ENCODE measurements around the gene RABL2A. TPM values are rescaled to one million over a fixed set of nuclear protein-coding genes. Genes with fewer than 3 reads are reported as not detected.
"Not testable (repeated sequence)": the region's sequence is repeated elsewhere in the genome, so short reads cannot be mapped to it uniquely, and the experiment has no call there.

The RABL2A gene
- polyA plus RNA-seq, 1 donor from 2014 or later: 12.5 TPM

DNA sequence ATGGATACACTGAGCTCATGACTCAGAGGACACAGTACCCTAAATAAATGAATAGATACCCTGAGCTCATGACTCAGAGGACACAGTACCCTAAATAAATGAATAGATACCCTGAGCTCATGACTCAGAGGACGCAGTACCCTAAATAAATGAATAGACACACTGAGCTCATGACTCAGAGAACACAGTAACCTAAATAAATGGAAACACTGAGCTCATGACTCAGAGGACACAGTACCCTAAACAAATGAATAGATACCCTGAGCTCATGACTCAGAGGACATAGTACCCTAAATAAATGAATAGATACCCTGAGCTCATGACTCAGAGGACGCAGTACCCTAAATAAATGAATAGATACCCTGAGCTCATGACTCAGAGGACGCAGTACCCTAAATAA is 25.5 kb downstream of the RABL2A start:
- H3K27me3 Mint-ChIP-seq, H3K9me3 Mint-ChIP-seq, H3K4me3 Mint-ChIP-seq, H3K4me1 Mint-ChIP-seq, H3K27ac Mint-ChIP-seq, H3K36me3 Mint-ChIP-seq: not testable (repeated sequence)

DNA sequence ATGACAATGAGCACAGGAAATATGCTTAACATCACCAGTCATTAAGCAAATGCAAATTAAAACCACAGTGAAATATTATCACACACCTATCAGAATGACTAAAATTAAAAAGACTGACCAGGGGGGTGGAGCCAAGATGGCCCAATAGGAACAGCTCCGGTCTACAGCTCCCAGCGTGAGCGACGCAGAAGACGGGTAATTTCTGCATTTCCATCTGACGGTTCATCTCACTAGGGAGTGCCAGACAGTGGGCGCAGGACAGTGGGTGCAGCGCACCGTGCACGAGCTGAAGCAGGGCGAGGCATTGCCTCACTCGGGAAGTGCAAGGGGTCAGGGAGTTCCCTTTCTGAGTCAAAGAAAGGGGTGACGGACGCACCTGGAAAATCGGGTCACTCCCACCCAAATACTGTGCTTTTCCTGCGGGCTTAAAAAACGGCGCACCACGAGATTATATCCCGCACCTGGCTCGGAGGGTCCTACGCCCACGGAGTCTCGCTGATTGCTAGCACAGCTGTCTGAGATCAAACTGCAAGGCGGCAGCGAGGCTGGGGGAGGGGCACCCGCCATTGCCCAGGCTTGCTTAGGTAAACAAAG is 29.1 kb downstream of the RABL2A start:
- not testable (repeated sequence) for H3K36me3 Mint-ChIP-seq, H3K27me3 Mint-ChIP-seq, H3K9me3 Mint-ChIP-seq, H3K4me1 Mint-ChIP-seq
- H3K4me3 Mint-ChIP-seq: peak overlapping the region; percentile 86 to 96 (median 86)
- H3K27ac Mint-ChIP-seq: peak overlapping the region in 2 of 3 donors; percentile 85 to 86

DNA sequence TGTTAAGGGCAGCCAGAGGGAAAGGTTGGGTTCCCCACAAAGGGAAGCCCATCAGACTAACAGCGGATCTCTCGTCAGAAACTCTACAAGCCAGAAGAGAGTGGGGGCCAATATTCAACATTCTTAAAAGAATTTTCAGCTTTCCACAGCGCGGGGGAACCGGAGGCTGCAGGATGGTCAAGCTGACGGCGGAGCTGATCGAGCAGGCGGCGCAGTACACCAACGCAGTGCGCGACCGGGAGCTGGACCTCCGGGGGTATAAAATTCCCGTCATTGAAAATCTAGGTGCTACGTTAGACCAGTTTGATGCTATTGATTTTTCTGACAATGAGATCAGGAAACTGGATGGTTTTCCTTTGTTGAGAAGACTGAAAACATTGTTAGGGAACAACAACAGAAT is 30.7 kb downstream of the RABL2A start:
- not testable (repeated sequence) for H3K9me3 Mint-ChIP-seq, H3K4me3 Mint-ChIP-seq, H3K4me1 Mint-ChIP-seq

DNA sequence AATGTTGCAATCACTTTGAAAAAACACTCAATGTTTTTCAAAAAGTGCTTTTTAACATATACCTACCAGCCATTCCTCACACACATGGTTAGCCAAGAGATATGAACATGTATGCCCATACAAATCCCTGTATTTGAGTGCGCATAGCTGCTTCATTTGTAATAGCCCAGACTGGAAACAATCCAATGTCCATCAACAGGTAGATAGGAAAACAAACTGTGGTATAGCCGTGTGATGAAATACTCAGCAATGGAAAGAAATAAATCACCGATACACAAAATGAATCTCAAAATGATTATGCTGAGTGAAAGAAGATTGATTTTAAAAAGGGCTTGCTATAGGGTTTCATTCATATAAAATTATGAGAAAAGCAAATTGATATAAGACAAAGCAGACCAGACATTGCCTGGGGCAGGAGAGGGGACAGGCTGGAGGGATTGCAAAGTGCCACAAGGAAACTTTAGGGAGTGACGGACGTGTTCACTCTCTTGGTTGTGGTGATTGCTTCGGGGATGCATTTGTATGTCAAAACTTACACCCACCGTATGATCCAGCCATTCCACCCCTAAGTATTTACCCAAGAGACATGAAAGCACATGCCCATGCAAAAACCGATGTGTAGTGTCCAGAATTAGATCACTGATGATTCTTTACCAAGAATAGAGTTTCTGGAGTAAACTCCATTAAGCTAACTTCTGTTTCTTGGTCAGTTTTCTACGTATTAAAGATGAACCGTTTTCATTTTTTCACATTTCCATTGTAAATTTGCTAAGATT is 36.4 kb downstream of the RABL2A start:
- not testable (repeated sequence) for H3K4me1 Mint-ChIP-seq, H3K36me3 Mint-ChIP-seq, H3K27me3 Mint-ChIP-seq, H3K9me3 Mint-ChIP-seq, H3K4me3 Mint-ChIP-seq, H3K27ac Mint-ChIP-seq

More for the DNA sequence above, 30.7 kb downstream of the RABL2A start:
- H3K27ac Mint-ChIP-seq, H3K27me3 Mint-ChIP-seq, H3K36me3 Mint-ChIP-seq: not testable (repeated sequence)

DNA sequence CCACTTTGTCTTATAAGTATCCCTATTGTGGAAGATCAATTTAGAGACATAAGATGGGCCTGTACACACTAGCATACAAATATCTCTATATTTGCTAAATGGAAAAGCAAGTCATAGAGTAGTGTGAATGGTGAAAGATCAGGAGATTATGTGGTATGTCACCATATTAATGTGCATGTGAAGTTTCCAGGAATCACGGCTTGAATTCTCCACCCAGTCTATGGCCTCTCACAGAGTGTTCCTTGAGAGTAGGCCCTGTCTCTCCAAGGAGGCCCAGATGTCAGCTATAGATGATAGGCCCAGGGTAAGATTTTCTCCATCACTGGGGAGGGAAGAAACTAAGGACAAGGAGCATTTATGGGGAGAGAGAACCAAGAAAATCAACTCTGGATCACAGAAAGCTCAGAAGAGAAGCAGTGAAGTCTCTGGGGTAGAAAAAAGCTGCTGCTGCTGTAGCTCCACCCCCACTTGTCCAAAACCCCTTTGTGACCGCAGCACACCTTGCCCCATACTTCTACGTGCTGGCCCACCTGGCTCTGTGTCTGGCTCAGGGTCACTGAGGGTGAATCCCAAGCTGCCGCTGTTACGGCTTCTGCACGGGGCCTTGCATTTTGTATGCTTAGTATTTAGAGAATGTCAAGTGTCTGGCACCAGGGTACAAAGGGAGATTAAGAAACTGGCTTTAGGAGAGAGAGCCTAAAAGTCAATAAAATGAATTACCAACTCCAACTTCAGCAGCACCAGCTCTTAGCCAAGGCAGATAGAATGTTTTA is 37.9 kb downstream of the RABL2A start:
- not testable (repeated sequence) for H3K9me3 Mint-ChIP-seq, H3K4me1 Mint-ChIP-seq, H3K36me3 Mint-ChIP-seq, H3K27ac Mint-ChIP-seq, H3K27me3 Mint-ChIP-seq, H3K4me3 Mint-ChIP-seq

DNA sequence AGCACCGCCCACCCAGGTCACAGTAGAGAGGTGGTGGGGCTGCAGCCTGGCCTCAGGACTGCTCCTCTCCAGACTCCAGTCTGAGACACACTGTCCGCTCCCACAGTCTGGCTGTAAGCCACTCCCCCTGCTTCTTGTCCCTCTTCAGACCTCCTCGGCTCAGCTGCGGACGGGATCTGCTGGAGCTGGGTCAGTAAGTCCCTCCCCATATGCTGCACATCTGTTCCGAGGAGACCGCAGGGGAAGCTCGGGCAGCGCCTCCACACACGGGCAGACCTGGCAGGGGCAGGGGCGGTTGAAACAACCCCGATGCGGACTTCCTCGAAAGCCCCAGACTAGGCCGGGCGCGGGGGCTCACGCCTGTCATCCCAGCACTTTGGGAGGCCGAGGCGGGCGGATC is 41.9 kb downstream of the RABL2A start:
- H3K4me1 Mint-ChIP-seq, H3K4me3 Mint-ChIP-seq, H3K36me3 Mint-ChIP-seq, H3K27me3 Mint-ChIP-seq, H3K9me3 Mint-ChIP-seq, H3K27ac Mint-ChIP-seq: not testable (repeated sequence)

DNA sequence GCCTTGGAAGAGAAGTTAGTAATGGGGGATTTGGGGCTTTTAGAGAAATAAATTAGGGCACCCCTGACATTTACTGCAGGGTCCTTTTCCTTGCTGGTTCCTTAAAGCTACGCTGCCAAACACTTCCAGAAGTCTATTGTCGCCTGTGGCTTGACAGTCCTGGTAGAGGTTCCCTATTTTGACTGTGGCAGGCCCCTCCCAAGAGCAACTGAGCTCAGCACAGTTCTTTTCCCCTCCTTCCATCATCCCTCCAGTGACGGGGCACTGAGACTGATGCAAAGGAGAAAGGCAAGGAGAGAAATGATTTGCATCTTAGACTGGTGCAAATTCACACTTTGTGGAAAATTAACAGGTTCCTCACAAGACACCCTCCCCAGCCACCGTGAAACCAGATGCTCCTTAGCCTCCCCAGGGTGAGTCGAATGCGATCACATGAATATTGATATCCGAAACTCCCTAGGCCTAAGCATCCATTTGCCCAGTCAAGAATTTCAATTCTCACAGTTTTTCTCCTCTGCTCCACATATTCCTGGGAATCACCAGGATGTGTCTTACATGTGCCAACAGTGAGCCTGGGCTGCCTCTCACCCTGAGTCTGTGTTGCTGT is 45.4 kb downstream of the RABL2A start:
- H3K27ac Mint-ChIP-seq: no peak overlapping the region
- H3K4me3 Mint-ChIP-seq: no peak overlapping the region
- H3K4me1 Mint-ChIP-seq: no peaks in the 10 kb centered on the region
- H3K36me3 Mint-ChIP-seq: no peaks in the 10 kb centered on the region
- H3K27me3 Mint-ChIP-seq: no peaks in the 10 kb centered on the region
- H3K9me3 Mint-ChIP-seq: peaks cover 0 to 2% (median 0%) of the 10 kb centered on the region in 3 donors

DNA sequence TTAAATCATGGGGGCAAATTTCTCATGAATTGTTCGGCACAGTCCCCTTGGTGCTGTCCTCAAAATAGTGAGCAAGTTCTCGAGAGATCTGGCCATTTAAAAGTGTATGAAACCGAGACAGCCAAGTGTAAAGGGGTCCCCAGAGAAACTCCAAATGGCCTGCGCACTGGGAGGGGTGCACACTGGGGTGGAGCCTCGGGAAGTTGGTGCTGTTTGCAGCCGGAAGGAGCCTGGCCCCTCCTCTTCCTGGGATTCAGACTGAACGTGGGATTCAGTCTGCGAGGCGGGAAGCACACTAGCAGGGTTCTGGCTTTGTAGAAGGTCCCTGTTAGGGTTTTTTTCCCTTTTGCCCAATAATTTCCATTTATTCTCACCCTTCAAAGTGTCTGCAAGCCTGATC is 48.8 kb downstream of the RABL2A start:
- Mint-ChIP-seq H3K36me3 (peaks cover 1% of the 10 kb centered on the region), H3K27ac (peak overlapping the region in 1 of 3 donors; percentile 11), H3K27me3 (no peaks in the 10 kb centered on the region), H3K9me3 (peaks cover 0 to 2% (median 0%) of the 10 kb centered on the region in 3 donors), H3K4me1 (no peaks in the 10 kb centered on the region), H3K4me3 (no peak overlapping the region)

DNA sequence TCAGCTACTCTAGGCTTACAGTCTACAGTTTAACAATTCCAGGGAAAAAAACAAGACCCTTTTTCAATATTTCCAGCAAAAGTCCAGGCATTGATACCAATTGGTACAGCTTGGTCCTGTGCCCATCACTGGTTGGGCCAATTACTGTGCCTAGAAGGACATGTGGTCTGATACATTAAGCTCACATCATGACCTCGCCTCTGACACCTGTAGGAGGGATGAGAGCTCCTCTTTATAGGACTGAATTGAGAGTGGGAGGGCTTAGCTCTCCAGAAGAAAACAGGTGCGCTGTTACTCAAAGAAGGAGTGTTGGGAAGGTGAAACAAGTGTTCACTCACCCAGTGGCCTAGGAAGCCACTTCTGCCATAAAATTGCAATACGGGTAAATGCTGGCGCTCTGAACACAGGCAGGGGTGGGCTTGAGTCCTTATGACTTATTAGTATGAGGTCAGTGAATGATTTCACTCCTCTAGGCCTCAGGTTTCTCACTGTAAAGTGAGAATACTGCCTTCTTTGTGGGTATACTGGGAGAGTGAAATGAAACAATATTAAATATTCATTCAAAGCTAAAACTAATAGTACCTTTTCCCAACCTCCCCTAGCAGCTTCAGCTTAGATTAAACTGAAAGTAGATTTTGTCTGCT is 49.7 kb downstream of the RABL2A start:
- H3K9me3 Mint-ChIP-seq: peaks cover 0 to 2% (median 0%) of the 10 kb centered on the region in 3 donors
- peaks cover 1% of the 10 kb centered on the region for H3K36me3 Mint-ChIP-seq
- H3K4me3 Mint-ChIP-seq: no peak overlapping the region
- no peaks in the 10 kb centered on the region for H3K4me1 Mint-ChIP-seq
- peak overlapping the region in 1 of 3 donors; percentile 39 for H3K27ac Mint-ChIP-seq
- H3K27me3 Mint-ChIP-seq: no peaks in the 10 kb centered on the region

DNA sequence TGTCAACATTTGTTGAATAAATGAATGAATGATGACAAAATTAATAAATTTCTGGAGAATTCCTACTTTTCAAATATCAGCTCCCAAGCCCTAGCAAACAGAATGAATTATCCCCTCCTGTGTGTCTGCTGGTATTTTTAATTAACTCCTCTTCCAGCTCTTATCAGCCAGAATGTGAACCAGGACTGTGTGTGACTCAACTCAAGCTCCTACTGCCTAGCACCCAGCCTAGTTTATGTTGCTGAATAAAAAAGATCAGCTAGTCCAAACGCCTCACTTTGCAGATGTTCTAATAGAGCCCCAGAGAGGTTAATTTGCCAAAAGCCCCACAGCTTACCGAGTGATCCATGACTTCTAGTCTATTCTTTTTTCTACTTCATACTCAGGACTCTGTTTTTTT is 50.3 kb downstream of the RABL2A start:
- Mint-ChIP-seq H3K36me3 (peaks cover 1% of the 10 kb centered on the region), H3K4me1 (no peaks in the 10 kb centered on the region), H3K27me3 (no peaks in the 10 kb centered on the region), H3K4me3 (peak overlapping the region in 1 of 4 donors; percentile 61), H3K9me3 (peaks cover 0 to 2% (median 0%) of the 10 kb centered on the region in 3 donors), H3K27ac (no peak overlapping the region)

DNA sequence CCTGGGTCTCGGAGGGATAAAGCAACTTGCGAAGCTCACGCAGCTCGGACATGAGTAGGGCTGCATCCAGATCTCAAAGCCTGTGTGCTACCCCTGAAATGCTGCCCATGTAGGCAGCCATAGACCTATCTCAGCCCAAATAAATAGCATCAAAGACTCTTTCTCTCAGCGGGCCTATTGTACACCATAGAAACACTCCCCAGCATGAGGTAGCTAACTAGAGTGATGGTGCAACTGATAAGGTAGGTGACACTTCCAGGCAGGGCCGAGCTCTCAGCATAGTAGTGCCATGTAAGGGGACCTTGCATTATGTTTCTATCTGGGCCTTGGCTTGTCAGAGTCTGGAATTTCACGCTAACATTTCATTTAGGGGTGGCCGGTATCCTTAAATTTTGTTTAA is 52.4 kb downstream of the RABL2A start:
- H3K4me1 Mint-ChIP-seq: no peaks in the 10 kb centered on the region

DNA sequence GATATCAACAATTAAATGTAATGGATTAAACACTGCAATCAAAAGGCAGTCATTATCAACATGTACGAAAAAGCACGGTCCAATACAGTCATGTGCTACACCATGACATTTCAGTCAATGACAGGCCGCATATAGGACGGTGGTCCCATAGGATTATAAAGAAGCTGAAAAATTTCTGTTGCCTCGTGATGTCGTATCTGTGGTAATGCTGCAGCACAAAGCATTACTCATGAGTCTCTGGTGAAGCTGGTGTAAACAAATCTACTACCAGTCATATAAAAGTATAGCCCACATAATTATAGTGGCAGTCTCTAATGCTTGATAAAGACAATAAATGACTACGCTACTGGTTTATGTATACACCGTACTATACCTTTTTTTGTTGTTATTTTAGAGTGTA is 58.4 kb downstream of the RABL2A start:
- Mint-ChIP-seq H3K9me3 (no peaks in the 10 kb centered on the region), H3K4me3 (no peak overlapping the region), H3K27ac (no peak overlapping the region), H3K27me3 (no peaks in the 10 kb centered on the region), H3K36me3 (peaks cover 1% of the 10 kb centered on the region), H3K4me1 (peaks cover under 1 to 1% (median 1%) of the 10 kb centered on the region in 3 donors)

More for the DNA sequence above, 52.4 kb downstream of the RABL2A start:
- H3K4me3 Mint-ChIP-seq: no peak overlapping the region
- no peak overlapping the region for H3K27ac Mint-ChIP-seq
- no peaks in the 10 kb centered on the region for H3K9me3 Mint-ChIP-seq
- H3K27me3 Mint-ChIP-seq: no peaks in the 10 kb centered on the region
- H3K36me3 Mint-ChIP-seq: peaks cover 1% of the 10 kb centered on the region

DNA sequence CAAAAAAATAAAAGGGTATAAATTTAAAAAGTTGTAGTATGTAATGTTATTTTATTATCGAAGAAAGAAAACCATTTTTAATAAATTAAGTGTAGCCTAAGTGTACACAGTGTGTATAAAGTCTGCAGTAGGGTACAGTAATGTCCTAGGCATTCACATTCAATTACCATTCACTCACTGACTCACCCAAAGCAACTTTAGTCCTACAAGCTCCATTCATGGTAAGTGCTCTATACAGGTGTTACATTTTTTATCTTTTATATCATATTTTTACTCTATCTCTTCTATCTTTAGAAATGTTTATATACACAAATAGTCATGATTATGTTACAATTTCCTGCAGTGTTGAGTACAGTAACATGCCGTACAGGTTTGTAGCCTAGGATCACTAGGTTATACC is 59.5 kb downstream of the RABL2A start:
- Mint-ChIP-seq H3K27me3 (no peaks in the 10 kb centered on the region), H3K4me3 (no peak overlapping the region), H3K4me1 (peaks cover 4 to 8% (median 8%) of the 10 kb centered on the region in 3 donors)

DNA sequence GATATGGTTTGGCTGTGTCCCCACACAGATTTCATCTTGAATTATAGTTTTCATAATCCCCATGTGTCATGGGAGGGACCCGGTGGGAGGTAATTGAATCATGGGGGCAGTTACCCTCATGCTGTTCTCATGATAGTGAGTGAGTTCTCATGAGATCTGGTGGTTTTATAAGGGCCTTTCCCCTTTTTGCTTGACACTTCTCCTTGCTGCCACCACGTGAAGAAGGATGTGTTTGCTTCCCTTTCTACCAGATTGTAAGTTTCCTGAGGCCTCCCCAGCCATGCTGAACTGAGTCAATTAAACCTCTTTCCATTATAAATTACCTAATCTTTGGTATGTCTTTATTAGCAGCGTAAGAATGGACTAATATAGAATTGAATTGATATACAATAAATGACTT is 63.8 kb downstream of the RABL2A start:
- not testable (repeated sequence) for H3K9me3 Mint-ChIP-seq, H3K4me3 Mint-ChIP-seq, H3K36me3 Mint-ChIP-seq, H3K27me3 Mint-ChIP-seq
- Mint-ChIP-seq H3K27ac (peak overlapping the region in 1 of 3 donors; percentile 2), H3K4me1 (peaks cover 19 to 30% (median 28%) of the 10 kb centered on the region in 3 donors)

More for the DNA sequence above, 59.5 kb downstream of the RABL2A start:
- Mint-ChIP-seq H3K27ac (no peak overlapping the region), H3K9me3 (no peaks in the 10 kb centered on the region), H3K36me3 (no peaks in the 10 kb centered on the region)
